ENCODE data around the gene PTTG1. TPM values are rescaled to one million over a fixed set of nuclear protein-coding genes. Genes with fewer than 3 reads are reported as not detected.
A peak's percentile ranks its signal among the peaks of the same experiment; 100 is the strongest.

PTTG1 gene
- total RNA-seq, 1 experiment from 2014 or later, result 239 TPM

DNA sequence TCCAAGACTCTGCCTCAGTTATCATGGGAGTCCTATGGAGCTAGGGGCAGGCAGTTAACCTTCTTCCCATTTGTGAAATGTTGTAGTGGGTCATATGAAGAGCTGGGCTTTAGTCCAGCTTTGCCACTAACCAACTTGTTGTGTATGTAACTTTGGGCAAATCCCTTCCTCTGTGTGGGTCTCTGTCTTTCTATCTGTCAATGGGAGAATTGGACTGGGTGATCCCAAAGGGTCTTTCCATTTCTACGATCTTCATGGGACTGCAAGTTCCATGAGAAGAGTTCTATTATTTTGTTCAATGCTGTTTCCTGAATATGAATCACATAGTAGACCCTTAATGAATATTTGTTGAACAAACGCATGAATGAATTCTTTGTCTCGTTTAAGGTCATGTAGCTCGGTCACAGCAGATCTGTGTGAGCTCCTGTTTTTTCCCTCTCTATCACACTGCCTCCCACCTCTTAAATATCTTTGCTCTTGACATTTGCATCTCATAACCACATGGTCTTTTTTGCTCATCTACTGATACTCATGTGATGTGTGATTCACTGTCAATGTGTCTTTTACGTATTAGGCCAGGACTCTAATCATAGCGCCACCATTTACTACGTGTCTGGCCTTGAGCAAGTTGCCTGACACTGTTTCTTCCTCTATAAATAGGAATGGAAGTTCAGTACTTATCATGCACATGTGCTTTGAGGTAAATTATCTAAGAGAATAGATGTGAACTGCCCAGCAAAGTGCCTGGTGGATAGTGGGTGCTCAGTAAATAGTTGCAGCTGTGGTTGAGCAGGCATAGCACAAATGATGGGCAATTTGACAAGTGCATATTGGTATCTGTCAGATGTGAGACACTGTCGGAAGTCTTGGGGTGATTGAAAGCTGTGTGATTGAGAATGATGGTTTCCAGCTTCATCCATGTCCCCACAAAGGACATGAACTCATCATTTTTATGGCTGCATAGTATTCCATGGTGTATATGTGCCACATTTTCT, 37.4 kb downstream of the PTTG1 start (continued):
- TF ChIP-seq, protein P1, sequence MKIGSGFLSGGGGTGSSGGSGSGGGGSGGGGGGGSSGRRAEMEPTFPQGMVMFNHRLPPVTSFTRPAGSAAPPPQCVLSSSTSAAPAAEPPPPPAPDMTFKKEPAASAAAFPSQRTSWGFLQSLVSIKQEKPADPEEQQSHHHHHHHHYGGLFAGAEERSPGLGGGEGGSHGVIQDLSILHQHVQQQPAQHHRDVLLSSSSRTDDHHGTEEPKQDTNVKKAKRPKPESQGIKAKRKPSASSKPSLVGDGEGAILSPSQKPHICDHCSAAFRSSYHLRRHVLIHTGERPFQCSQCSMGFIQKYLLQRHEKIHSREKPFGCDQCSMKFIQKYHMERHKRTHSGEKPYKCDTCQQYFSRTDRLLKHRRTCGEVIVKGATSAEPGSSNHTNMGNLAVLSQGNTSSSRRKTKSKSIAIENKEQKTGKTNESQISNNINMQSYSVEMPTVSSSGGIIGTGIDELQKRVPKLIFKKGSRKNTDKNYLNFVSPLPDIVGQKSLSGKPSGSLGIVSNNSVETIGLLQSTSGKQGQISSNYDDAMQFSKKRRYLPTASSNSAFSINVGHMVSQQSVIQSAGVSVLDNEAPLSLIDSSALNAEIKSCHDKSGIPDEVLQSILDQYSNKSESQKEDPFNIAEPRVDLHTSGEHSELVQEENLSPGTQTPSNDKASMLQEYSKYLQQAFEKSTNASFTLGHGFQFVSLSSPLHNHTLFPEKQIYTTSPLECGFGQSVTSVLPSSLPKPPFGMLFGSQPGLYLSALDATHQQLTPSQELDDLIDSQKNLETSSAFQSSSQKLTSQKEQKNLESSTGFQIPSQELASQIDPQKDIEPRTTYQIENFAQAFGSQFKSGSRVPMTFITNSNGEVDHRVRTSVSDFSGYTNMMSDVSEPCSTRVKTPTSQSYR (CRISPR knock-in tag; IDR thresholded peaks at IDR 0.05), result no peak
- no peak for TF ChIP-seq NFYB (CRISPR knock-in tag; conservative IDR thresholded peaks at IDR 0.05; ENCODE audit: low read depth)
- TF ChIP-seq ESRRA (CRISPR knock-in tag; IDR thresholded peaks at IDR 0.05; ENCODE audit: borderline replicate concordance), result no peak
- no peak for TF ChIP-seq NFATC4 (CRISPR knock-in tag; IDR thresholded peaks at IDR 0.05)
- no peak for TF ChIP-seq TEAD1 (CRISPR knock-in tag; IDR thresholded peaks at IDR 0.05)
- TF ChIP-seq TCF7 (CRISPR knock-in tag; IDR thresholded peaks at IDR 0.05; ENCODE audit: low read depth), result no peak

DNA sequence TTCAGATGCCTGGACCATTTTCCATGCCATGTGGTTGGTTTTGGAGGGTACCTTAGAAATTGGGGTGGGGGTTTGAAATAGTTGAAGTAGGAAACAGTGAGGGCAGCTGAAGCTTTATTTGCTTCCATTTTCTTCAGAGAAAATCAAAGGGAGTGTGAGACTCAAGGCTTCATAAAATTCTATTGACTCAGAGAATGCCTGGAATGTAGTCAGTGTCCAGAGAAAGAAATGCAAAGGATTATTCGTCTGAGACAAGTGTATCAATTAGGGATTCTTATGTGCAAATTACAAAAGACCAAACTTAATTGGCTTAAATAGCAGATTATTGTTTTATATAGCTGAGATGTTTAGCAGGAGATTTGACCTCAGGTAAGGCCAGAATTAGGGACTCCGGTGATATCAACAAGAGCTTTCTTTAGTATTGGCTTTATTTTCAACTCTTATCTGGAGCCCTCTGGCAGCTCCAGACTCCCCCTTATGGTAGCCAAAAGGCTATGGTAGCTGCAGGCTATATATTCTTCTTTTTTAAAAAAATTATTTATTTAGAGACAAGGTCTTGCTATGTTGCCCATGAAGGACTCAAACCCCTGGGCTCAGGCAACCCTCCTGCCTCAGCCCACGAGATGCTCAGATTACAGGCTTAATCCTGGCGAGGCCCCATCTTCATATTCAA, 38.9 kb downstream of the PTTG1 start:
- CTCF ChIA-PET, result interaction anchor here (1.7 kb wide), 1 partner anchor 22 kb away, joined by 36 read pairs; no protein-coding TSS in a partner anchor
- H3K27ac Mint-ChIP-seq, result peak overlapping the region; percentile 57
- H3K4me1 Mint-ChIP-seq, result peaks cover 8% of the 10 kb centered on the region; the same call in 1 of the 2 replicates
- no peak for DNase-seq (ENCODE audit: low spot score)
- peaks cover 21% of the 10 kb centered on the region for H3K9me3 Mint-ChIP-seq
- TF ChIP-seq CBFB (CRISPR knock-in tag; IDR thresholded peaks at IDR 0.05; ENCODE audit: low read depth), result no peak
- POLR2A ChIA-PET, result no interaction called here
- H3K36me3 Mint-ChIP-seq, result peaks cover 4% of the 10 kb centered on the region; the same call in 1 of the 2 replicates
- H3K27me3 Mint-ChIP-seq (ENCODE audit: low read depth), result no peaks in the 10 kb centered on the region
- ATAC-seq, result peak; percentile 65
- no peak overlapping the region for H3K4me3 Mint-ChIP-seq

DNA sequence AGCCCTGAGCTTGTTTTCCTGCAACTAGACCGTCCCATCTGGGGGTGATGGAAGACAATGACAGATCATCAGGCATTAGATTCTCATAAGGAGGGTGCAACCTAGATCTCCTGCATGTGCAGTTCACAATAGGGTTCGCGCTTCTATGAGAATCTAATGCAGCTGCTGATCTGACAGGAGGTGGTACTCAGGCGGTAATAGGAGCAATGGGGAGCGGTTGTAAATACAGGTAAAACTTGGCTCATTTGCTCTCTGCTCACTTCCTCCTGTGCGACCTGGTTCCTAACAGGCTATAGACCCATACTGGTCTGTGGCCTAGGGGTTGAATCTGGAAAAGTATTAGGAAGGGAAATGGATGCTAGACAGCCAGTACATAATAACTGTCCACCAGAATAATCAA, 39.7 kb downstream of the PTTG1 start:
- no peak for DNase-seq (ENCODE audit: low spot score)
- TF ChIP-seq, protein P2, sequence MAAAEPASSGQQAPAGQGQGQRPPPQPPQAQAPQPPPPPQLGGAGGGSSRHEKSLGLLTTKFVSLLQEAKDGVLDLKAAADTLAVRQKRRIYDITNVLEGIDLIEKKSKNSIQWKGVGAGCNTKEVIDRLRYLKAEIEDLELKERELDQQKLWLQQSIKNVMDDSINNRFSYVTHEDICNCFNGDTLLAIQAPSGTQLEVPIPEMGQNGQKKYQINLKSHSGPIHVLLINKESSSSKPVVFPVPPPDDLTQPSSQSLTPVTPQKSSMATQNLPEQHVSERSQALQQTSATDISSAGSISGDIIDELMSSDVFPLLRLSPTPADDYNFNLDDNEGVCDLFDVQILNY (CRISPR knock-in tag; IDR thresholded peaks at IDR 0.05), result no peak
- TF ChIP-seq JAZF1 (CRISPR knock-in tag; IDR thresholded peaks at IDR 0.05) (no peak), JUN (CRISPR knock-in tag; IDR thresholded peaks at IDR 0.05) (no peak), MXD4 (CRISPR knock-in tag; IDR thresholded peaks at IDR 0.05; ENCODE audit: borderline replicate concordance) (no peak), RELA (CRISPR knock-in tag; IDR thresholded peaks at IDR 0.05; ENCODE audit: borderline replicate concordance) (no peak), EMX1 (CRISPR knock-in tag; IDR thresholded peaks at IDR 0.05) (no peak), HMGA2 (CRISPR knock-in tag; IDR thresholded peaks at IDR 0.05) (no peak)
- TF ChIP-seq, protein P3, sequence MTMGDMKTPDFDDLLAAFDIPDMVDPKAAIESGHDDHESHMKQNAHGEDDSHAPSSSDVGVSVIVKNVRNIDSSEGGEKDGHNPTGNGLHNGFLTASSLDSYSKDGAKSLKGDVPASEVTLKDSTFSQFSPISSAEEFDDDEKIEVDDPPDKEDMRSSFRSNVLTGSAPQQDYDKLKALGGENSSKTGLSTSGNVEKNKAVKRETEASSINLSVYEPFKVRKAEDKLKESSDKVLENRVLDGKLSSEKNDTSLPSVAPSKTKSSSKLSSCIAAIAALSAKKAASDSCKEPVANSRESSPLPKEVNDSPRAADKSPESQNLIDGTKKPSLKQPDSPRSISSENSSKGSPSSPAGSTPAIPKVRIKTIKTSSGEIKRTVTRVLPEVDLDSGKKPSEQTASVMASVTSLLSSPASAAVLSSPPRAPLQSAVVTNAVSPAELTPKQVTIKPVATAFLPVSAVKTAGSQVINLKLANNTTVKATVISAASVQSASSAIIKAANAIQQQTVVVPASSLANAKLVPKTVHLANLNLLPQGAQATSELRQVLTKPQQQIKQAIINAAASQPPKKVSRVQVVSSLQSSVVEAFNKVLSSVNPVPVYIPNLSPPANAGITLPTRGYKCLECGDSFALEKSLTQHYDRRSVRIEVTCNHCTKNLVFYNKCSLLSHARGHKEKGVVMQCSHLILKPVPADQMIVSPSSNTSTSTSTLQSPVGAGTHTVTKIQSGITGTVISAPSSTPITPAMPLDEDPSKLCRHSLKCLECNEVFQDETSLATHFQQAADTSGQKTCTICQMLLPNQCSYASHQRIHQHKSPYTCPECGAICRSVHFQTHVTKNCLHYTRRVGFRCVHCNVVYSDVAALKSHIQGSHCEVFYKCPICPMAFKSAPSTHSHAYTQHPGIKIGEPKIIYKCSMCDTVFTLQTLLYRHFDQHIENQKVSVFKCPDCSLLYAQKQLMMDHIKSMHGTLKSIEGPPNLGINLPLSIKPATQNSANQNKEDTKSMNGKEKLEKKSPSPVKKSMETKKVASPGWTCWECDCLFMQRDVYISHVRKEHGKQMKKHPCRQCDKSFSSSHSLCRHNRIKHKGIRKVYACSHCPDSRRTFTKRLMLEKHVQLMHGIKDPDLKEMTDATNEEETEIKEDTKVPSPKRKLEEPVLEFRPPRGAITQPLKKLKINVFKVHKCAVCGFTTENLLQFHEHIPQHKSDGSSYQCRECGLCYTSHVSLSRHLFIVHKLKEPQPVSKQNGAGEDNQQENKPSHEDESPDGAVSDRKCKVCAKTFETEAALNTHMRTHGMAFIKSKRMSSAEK (CRISPR knock-in tag; IDR thresholded peaks at IDR 0.05; ENCODE audit: borderline replicate concordance), result no peak
- TF ChIP-seq, protein P4, sequence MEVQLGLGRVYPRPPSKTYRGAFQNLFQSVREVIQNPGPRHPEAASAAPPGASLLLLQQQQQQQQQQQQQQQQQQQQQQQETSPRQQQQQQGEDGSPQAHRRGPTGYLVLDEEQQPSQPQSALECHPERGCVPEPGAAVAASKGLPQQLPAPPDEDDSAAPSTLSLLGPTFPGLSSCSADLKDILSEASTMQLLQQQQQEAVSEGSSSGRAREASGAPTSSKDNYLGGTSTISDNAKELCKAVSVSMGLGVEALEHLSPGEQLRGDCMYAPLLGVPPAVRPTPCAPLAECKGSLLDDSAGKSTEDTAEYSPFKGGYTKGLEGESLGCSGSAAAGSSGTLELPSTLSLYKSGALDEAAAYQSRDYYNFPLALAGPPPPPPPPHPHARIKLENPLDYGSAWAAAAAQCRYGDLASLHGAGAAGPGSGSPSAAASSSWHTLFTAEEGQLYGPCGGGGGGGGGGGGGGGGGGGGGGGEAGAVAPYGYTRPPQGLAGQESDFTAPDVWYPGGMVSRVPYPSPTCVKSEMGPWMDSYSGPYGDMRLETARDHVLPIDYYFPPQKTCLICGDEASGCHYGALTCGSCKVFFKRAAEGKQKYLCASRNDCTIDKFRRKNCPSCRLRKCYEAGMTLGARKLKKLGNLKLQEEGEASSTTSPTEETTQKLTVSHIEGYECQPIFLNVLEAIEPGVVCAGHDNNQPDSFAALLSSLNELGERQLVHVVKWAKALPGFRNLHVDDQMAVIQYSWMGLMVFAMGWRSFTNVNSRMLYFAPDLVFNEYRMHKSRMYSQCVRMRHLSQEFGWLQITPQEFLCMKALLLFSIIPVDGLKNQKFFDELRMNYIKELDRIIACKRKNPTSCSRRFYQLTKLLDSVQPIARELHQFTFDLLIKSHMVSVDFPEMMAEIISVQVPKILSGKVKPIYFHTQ (CRISPR knock-in tag; IDR thresholded peaks at IDR 0.05), result no peak
- TF ChIP-seq, protein P5, sequence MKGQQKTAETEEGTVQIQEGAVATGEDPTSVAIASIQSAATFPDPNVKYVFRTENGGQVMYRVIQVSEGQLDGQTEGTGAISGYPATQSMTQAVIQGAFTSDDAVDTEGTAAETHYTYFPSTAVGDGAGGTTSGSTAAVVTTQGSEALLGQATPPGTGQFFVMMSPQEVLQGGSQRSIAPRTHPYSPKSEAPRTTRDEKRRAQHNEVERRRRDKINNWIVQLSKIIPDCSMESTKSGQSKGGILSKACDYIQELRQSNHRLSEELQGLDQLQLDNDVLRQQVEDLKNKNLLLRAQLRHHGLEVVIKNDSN (CRISPR knock-in tag; IDR thresholded peaks at IDR 0.05), result no peak
- no peak overlapping the region for H3K27ac Mint-ChIP-seq
- CTCF ChIA-PET, result no interaction called here
- POLR2A ChIA-PET, result no interaction called here
- H3K27me3 Mint-ChIP-seq (ENCODE audit: low read depth), result no peaks in the 10 kb centered on the region
- peaks cover 4% of the 10 kb centered on the region; the same call in 1 of the 2 replicates for H3K36me3 Mint-ChIP-seq
- peaks cover 21% of the 10 kb centered on the region for H3K9me3 Mint-ChIP-seq
- no peak overlapping the region for H3K4me3 Mint-ChIP-seq
- ATAC-seq, result no peak
- peaks cover 8% of the 10 kb centered on the region; the same call in 1 of the 2 replicates for H3K4me1 Mint-ChIP-seq

Data from WTC11 (cell line).